Fibroblast of lung (primary cell): Measurements from ENCODE around the gene HTR2C. TPM values are rescaled to one million over a fixed set of nuclear protein-coding genes. Genes with fewer than 3 reads are reported as not detected.

Experiments used
- DNase-seq, 2 donors: peaks; one replicate each; pipeline versions ENCODE4 v3.0.0 to v3.0.0-alpha.2; 2010; ENCODE audit warnings: low read depth in 2 of 2
- H2AFZ ChIP-seq: 2 replicates; pipeline ENCODE4 v1.5.1; 2012; ENCODE audit warnings: low read length, control low read depth, inconsistent platforms
- H3K27ac ChIP-seq: 2 replicates; pipeline ENCODE4 v1.5.1; 2011; ENCODE audit warnings: low read length, control low read depth; ENCODE audit not compliant: insufficient read depth
- H3K27me3 ChIP-seq: 2 replicates; pipeline ENCODE4 v1.5.1; 2011; ENCODE audit warnings: mild to moderate bottlenecking, low read length; ENCODE audit not compliant: control insufficient read depth, insufficient read depth
- H3K36me3 ChIP-seq: 2 replicates; pipeline ENCODE4 v1.5.1; 2011; ENCODE audit warnings: low read length; ENCODE audit not compliant: control insufficient read depth, insufficient read depth
- H3K4me1 ChIP-seq: 2 replicates; pipeline ENCODE4 v1.5.1; 2011; ENCODE audit warnings: low read length; ENCODE audit not compliant: control insufficient read depth, insufficient read depth; ENCODE audit errors: extremely low read depth
- H3K4me2 ChIP-seq: 2 replicates; pipeline ENCODE4 v1.5.1; 2011; ENCODE audit warnings: low read length, control low read depth; ENCODE audit not compliant: insufficient read depth; ENCODE audit errors: extremely low read depth
- H3K4me3 ChIP-seq, 4 experiments: fragments of 200-600 bp in 1 of 4; sonication (generic) in 1 of 4; replicated peaks in 1 of 4; 2 replicates each; pipeline ENCODE4 v1.5.1; 2011 to 2016; ENCODE audit warnings: low read length in 4 of 4, low read depth in 3 of 4, mild to moderate bottlenecking in 3 of 4, control low read depth in 2 of 4, inconsistent platforms in 1 of 4, mixed read lengths in 1 of 4; ENCODE audit not compliant: insufficient read depth in 1 of 4; ENCODE audit errors: control extremely low read depth in 1 of 4
- H3K79me2 ChIP-seq: 2 replicates; pipeline ENCODE4 v1.5.1; 2012; ENCODE audit warnings: mild to moderate bottlenecking, low read length, inconsistent platforms; ENCODE audit not compliant: control insufficient read depth, insufficient read depth
- H3K9ac ChIP-seq: 2 replicates; pipeline ENCODE4 v1.5.1; 2011; ENCODE audit warnings: mild to moderate bottlenecking, low read length, control low read depth; ENCODE audit not compliant: insufficient read depth
- H3K9me3 ChIP-seq: 2 replicates; pipeline ENCODE4 v1.5.1; 2012; ENCODE audit warnings: low read depth, low read length; ENCODE audit not compliant: control insufficient read depth, insufficient read depth
- H4K20me1 ChIP-seq: 2 replicates; pipeline ENCODE4 v1.5.1; 2011; ENCODE audit warnings: low read length; ENCODE audit not compliant: control insufficient read depth, insufficient read depth; ENCODE audit errors: extremely low read depth
- EZH2 ChIP-seq: IDR thresholded peaks from 2 replicates; pipeline ENCODE4 v1.5.1; 2012; ENCODE audit warnings: low read length, control low read depth, mild to moderate bottlenecking; ENCODE audit errors: missing control alignments
- polyA plus RNA-seq, 2 donors: library from polyadenylated mRNA; depleted of rRNA in 1 of 2; stranded (reverse) in 1 of 2; unstranded in 1 of 2; fragments of >200 nt; gene quantifications; 2 replicates each; pipeline ENCODE4 v1.2.1, GENCODE V29; 2011 to 2012; ENCODE audit warnings: missing spikeins in 1 of 2
- total RNA-seq: library from RNA; depleted of rRNA; stranded (reverse); fragments of >200 nt; gene quantifications from 2 replicates; pipeline ENCODE4 v1.2.1, GENCODE V29; 2014
- TF ChIP-seq, protein P1 (sequence below), 2 donors: IDR thresholded peaks in 1 of 2; conservative IDR thresholded peaks in 1 of 2; 1 replicate in 1 of 2; 2 replicates in 1 of 2; pipeline ENCODE4 v1.5.1; 2011 to 2012; ENCODE audit warnings: low read length in 2 of 2, control low read depth in 1 of 2, inconsistent platforms in 1 of 2, low read depth in 1 of 2, mild to moderate bottlenecking in 1 of 2

HTR2C gene
- total and polyA plus RNA-seq, 2 donors (not counting 1 experiment from before 2014, with no cell fraction given), result not detected

- Histone ChIP-seq H3K27ac (no peak overlapping the region), H3K9me3 (no peaks in the 10 kb centered on the region), H3K79me2 (no peaks in the 10 kb centered on the region), H3K4me3 (no peak overlapping the region), H4K20me1 (no peaks in the 10 kb centered on the region), H3K9ac (no peak overlapping the region), H3K36me3 (no peaks in the 10 kb centered on the region), H2AFZ (no peak overlapping the region), H3K27me3 (no peaks in the 10 kb centered on the region), H3K4me2 (no peak overlapping the region), H3K4me1 (no peaks in the 10 kb centered on the region)
- TF ChIP-seq EZH2, result no peak
- TF ChIP-seq, protein P1, sequence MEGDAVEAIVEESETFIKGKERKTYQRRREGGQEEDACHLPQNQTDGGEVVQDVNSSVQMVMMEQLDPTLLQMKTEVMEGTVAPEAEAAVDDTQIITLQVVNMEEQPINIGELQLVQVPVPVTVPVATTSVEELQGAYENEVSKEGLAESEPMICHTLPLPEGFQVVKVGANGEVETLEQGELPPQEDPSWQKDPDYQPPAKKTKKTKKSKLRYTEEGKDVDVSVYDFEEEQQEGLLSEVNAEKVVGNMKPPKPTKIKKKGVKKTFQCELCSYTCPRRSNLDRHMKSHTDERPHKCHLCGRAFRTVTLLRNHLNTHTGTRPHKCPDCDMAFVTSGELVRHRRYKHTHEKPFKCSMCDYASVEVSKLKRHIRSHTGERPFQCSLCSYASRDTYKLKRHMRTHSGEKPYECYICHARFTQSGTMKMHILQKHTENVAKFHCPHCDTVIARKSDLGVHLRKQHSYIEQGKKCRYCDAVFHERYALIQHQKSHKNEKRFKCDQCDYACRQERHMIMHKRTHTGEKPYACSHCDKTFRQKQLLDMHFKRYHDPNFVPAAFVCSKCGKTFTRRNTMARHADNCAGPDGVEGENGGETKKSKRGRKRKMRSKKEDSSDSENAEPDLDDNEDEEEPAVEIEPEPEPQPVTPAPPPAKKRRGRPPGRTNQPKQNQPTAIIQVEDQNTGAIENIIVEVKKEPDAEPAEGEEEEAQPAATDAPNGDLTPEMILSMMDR (conservative IDR thresholded peaks at IDR 0.05 in 1 of 2, IDR thresholded peaks at IDR 0.05 in 1 of 2; ENCODE audit: low read depth in 1 of 2, low read length in 2 of 2), result no peak
- no peak for DNase-seq
Observed at GRCh38 chrX:114819509-114819908, 235.6 kb downstream of the HTR2C start.

- Histone ChIP-seq H3K4me2 (no peak overlapping the region), H3K4me3 (no peak overlapping the region), H2AFZ (no peak overlapping the region), H3K9ac (no peak overlapping the region), H3K27me3 (no peaks in the 10 kb centered on the region), H4K20me1 (no peaks in the 10 kb centered on the region), H3K27ac (no peak overlapping the region), H3K36me3 (no peaks in the 10 kb centered on the region), H3K4me1 (no peaks in the 10 kb centered on the region), H3K79me2 (no peaks in the 10 kb centered on the region), H3K9me3 (no peaks in the 10 kb centered on the region)
- peak in 1 of 2 donors; percentile 14 for DNase-seq
- TF ChIP-seq EZH2, result no peak
- TF ChIP-seq, protein P1 (conservative IDR thresholded peaks at IDR 0.05 in 1 of 2, IDR thresholded peaks at IDR 0.05 in 1 of 2; ENCODE audit: low read depth in 1 of 2, low read length in 2 of 2), result no peak
Observed at GRCh38 chrX:114841051-114841450, 257.2 kb downstream of the HTR2C start.

GRCh38 chrX:114842181-114842580 lies 258.3 kb downstream of the HTR2C start:
- Histone ChIP-seq H3K9me3 (no peaks in the 10 kb centered on the region), H3K4me3 (no peak overlapping the region), H3K79me2 (no peaks in the 10 kb centered on the region), H3K4me2 (no peak overlapping the region), H4K20me1 (no peaks in the 10 kb centered on the region), H2AFZ (no peak overlapping the region), H3K27me3 (no peaks in the 10 kb centered on the region), H3K9ac (no peak overlapping the region), H3K4me1 (no peaks in the 10 kb centered on the region), H3K36me3 (no peaks in the 10 kb centered on the region), H3K27ac (no peak overlapping the region)
- no peak for DNase-seq
- TF ChIP-seq, protein P1 (conservative IDR thresholded peaks at IDR 0.05 in 1 of 2, IDR thresholded peaks at IDR 0.05 in 1 of 2; ENCODE audit: low read depth in 1 of 2, low read length in 2 of 2), result no peak
- TF ChIP-seq EZH2, result no peak
